HG03439 (cell line): ENCODE measurements around the gene CD109.
"Not testable (repeated sequence)": the region's sequence is repeated elsewhere in the genome, so short reads cannot be mapped to it uniquely, and the experiment has no call there.

ENCODE experiments used
- ATAC-seq: cut with Tn5 transposase; IDR thresholded peaks from one replicate; pipeline ENCODE4 v1.9.1; 2021; ENCODE audit warnings: mild to moderate bottlenecking, moderate library complexity; ENCODE audit not compliant: unreplicated experiment

Gene CD109

DNA sequence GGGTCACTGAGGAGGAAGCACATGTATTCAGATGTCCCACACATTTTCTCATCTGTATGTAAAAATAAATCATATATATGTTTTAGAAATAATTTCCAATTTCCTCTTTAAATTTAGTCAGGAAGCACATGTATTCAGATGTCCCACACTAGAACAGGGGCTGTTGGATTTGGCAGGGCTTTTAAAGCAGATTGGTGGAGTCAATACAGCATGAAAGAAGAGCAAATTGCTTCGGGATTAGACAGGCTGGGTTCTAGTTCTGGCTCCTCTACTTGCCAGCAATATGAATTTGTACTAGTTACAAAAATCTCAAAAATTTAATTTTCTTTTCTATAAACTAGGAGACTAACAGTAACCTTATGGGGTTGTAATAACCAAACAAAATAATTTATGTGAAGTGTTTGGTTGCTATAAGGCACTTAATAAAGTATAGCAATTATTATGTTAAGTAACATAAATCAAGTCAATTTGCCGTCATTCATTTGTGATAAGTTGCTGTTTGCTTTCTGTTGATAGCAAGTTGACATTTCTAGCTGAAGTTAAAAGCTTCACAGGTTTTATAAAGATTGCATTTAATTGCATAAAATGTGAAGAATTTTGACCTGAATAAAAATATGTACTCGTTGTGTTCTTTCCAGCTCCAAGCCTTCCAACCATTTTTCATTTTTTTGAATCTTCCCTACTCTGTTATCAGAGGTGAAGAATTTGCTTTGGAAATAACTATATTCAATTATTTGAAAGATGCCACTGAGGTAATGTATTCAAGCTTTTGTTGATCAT is 88.9 kb downstream of the CD109 start:
- no peak for ATAC-seq

GRCh38 chr6:73790574-73790973 is 94.6 kb downstream of the CD109 start:
- ATAC-seq: no peak

- no peak for ATAC-seq
Measured at GRCh38 chr6:73791336-73791735, 95.3 kb downstream of the CD109 start.

DNA sequence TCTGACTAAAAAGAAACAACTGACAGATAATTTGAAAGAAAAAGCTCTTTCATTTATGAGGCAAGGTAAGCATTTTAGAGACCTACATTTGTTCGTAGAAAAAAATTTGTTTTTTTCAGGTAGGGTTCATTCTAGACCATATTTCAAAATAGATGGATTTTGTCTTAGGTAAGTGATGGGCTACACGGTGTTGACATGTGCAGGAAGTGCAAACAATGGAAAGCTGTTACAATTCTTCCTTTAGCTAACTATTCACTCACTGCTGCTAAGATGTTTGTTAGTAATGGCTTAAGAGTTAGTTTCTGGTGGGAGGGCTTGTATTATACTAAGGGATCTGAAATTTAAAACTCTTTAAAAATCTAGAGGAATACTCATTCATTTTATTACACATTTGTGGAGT is 96.7 kb downstream of the CD109 start:
- ATAC-seq: no peak

DNA sequence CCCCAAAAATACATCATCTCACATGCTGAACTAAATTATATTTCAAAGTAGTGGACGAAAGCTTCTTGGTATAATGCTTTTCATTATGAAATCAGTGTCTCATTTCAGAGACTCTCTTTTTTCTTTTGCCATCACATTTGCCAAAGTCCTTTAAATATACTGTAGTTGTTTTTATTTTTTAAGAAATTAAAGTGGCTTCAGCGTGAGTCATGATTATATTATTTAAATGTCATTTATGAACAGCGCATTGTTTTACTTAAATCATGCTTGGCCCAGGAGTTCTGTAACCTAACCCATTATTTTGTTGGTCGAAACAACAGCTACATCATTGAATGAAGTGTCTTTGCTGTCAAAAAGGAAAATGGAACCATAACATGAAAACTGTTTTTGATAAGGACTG is 100.9 kb downstream of the CD109 start:
- no peak for ATAC-seq

GRCh38 chr6:73797861-73798260 is 101.9 kb downstream of the CD109 start:
- ATAC-seq: no peak

DNA sequence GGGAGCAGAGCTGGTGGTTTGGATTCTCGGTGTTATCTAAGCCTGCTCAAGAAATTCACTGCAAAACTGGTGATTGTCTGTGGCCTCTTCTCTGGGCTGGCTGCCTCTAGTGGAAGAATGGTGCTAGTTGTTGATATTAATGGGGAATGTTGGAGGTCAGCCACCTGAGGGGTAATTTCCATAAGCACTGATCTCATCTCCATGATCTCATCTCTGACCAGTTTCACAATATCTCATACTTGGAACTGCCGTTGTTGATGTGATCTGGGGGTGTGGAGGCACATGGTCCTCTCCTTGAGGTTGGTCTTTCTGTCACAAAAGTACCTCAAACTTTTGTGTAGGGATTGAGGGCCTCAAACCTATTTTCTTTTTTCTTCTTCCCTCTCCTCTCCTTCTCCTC is 102.6 kb downstream of the CD109 start:
- peak; percentile 70 for ATAC-seq

DNA sequence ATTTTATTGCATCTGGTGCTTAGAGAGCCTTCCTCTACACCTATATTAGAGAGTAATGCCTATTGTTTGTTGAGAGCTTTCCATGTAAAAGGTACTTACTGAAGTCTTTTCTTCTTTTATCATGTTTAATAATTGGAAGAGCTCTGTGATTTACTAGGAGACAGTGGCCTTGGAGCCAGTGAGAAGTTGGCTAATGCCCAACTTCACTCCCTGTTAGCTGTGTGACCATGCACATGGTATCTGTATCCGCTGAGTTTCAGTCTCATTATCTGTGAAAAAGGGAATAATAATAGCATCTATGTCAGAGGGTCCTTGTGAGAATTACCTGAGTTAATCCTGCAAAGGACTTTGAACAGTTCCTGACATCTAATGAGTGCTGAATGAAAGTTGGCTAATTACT is 105.0 kb downstream of the CD109 start:
- ATAC-seq: no peak

GRCh38 chr6:73801652-73802268 is 105.8 kb downstream of the CD109 start:
- no peak for ATAC-seq

GRCh38 chr6:73802366-73802765 is 106.4 kb downstream of the CD109 start:
- no peak for ATAC-seq

DNA sequence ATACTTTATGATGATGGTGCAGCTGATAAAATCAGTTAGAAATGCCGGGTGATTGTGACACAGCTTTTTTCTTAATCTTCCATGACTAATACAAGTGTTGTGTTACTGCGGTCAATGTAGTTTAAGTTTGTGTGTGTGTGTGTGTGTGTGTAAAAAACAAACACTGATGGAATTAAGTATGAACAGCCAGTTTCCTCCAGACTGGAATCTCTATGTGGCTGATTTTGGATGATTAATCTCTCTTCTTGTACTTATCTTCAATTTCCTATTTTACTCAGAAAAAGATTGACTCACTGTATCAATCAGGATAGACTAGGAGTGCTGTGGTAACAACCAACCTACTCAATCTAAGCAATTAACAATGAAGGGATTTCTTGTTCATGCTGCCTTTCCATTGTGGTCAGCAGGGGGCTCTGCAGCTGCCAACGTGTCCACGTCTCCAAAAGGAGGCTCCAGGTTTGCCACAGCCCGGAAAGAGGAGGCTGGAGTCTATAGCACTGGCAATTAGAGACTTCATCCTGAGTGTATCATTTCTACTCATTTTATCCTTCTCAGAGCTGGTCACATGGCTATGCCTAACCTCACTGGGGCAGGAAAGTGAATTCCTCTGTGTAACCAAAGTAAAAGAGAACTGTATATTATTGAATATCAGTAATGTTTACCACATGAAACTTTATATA is 107.7 kb downstream of the CD109 start:
- ATAC-seq: no peak

- ATAC-seq: not testable (repeated sequence)
Measured at GRCh38 chr6:73805221-73805620, 109.2 kb downstream of the CD109 start.

- ATAC-seq: not testable (repeated sequence)
Measured at GRCh38 chr6:73805982-73806381, 110.0 kb downstream of the CD109 start.

DNA sequence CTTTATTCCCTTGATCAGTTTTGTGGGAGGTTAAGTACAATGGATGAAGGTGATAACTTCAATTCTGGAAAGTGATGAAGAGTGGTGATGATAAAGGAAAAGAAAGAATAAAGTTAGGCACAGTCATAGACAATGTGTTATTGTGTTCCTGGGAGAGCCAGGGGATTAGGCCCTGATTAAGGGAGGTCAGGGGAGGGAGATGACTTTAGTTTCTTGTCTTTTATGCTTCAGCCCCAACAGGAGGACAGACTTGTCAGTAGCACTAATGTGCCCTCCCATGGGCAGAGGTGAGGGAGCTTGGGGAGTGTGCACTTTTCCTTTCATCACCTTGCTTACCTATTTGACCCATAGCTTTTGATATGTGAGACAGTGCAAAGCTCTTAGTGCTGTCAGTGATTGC is 115.7 kb downstream of the CD109 start:
- ATAC-seq: no peak

DNA sequence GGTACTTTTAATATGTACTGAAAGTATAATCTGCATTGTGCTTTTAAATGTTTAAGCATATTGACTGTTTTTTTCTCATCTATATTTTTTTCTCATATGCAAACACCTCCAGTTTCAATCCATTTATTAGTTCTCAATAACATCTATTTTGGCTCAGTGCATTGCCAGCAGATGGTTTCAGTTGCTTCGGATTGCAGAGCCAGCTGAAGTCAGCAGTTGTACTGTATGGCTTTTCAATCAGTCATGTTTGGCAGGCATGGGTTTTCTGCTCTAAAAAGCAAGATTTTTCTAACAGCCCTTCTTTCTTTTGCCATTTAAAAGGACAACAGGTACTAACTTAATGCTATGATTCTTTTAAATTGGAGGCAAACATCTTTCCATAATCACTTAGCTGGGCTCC is 121.2 kb downstream of the CD109 start:
- ATAC-seq: no peak

DNA sequence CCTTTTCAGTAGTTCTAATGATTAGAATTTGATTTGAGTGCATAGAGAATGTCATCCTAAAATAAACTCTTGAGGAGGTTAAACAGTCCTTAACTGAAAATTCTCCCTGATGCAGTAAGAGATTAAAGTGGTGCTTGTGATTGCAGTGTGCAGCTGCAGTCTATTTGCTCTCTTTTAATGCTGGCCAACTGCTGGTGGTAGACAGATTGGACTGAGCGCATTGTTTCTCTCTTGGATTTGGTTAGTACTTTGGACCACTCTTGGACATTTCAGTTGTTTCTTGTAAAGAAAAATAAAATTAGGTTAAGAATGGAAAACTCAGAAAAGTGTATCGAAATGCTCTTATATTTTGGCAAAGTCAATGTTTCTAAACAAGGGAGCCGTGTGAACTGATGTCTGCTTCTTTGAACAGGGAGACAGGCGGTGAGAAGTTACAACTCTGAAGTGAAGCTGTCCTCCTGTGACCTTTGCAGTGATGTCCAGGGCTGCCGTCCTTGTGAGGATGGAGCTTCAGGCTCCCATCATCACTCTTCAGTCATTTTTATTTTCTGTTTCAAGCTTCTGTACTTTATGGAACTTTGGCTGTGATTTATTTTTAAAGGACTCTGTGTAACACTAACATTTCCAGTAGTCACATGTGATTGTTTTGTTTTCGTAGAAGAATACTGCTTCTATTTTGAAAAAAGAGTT is 127.2 kb downstream of the CD109 start:
- ATAC-seq: no peak

DNA sequence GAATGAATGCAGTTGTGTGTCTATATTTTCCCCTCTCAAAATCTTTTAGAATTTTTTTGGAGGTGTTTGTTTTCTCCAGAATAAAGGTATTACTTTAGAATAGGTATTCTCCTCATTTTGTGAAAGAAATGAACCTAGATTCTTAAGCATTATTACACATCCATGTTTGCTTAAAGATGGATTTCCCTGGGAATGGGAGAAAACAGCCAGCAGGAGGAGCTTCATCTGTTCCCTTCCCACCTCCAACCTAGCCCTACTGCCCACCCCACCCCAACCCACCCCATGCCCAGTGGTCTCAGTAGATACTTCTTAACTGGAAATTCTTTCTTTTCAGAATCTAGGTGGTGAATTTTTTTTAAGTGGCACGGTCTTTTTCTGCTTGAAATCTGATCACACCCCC is 127.8 kb downstream of the CD109 start:
- no peak for ATAC-seq

DNA sequence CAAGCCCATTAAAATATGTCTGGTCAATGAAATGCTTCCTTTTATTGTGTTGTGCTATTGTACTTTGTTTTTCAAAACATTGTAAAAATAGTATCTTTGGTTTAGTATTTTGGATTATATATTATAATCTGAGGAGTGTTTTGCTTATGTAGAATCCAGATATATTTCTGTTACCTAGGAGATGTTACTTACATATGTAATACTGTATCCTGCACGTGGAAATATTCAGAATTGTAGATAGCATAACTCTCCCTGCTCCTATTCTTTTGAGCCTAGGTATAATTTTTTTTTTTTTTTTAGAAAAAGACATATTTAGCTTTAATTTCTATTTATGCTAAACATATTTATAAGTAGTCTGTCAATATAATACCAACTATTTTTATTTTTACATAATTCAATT is 130.6 kb downstream of the CD109 start:
- ATAC-seq: no peak

DNA sequence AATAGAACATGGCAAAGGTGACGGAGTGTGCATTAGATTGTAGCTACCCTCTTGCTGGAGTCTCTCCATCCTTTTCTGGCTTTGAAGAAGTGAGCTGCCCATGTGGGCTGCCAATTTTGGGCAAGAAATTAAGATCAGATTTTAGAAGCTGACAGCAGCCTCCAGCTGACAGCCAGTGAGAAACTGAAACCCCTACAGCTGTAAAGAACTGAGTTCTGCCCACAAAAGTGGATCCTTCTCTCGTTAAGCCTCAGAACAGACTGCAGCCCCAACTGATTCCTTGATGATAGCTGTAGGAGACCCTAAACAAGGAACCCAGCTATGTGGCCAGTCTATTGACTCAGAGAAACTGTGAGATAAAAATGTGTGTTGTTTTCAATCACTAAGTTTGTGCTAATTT is 134.1 kb downstream of the CD109 start:
- ATAC-seq: no peak

DNA sequence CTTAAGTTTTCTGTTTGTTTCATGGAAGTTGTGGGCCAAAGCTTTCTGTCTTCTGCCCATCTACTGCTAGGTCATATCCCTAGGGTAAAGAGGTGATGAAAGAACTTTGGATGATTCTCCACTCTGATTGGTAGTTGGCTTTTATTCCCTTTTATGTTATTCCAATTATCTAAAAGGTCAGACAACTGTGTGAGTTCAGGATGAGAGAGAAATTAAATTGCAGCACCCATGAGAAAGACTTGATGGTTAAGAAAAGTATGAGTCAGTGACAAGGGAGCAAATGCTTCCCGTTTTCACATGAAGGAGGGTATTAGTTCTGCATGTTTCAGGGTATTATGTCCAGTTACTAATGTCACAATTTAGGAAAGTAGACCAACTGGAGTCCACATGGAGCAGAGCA is 136.3 kb downstream of the CD109 start:
- ATAC-seq: no peak

- ATAC-seq: not testable (repeated sequence)
Measured at GRCh38 chr6:73844696-73845095, 148.7 kb downstream of the CD109 start.

GRCh38 chr6:73851048-73851447 is 155.0 kb downstream of the CD109 start:
- not testable (repeated sequence) for ATAC-seq
